HG03135 (cell line): Measurements from ENCODE around the gene MAP1LC3A.

ENCODE experiments used
- ATAC-seq: cut with Tn5 transposase; IDR thresholded peaks from one replicate; pipeline ENCODE4 v1.9.1; 2021; ENCODE audit warnings: mild to moderate bottlenecking, moderate library complexity; ENCODE audit not compliant: unreplicated experiment

MAP1LC3A gene

GRCh38 chr20:34547844-34548613, 10.5 kb upstream of the MAP1LC3A start:
- ATAC-seq: no peak

GRCh38 chr20:34549291-34549928, 9.1 kb upstream of the MAP1LC3A start:
- no peak for ATAC-seq

GRCh38 chr20:34549929-34550305, 8.6 kb upstream of the MAP1LC3A start:
- no peak for ATAC-seq

- no peak for ATAC-seq
These were observed 5.9 kb upstream of the MAP1LC3A start for GRCh38 chr20:34552569-34552968.

GRCh38 chr20:34553366-34553867, 5.1 kb upstream of the MAP1LC3A start:
- no peak for ATAC-seq

GRCh38 chr20:34557936-34558319, 590 bp upstream of the MAP1LC3A start:
- ATAC-seq: no peak

GRCh38 chr20:34559311-34560140, 1.0 kb downstream of the MAP1LC3A start:
- no peak for ATAC-seq

GRCh38 chr20:34560141-34560523, 1.6 kb downstream of the MAP1LC3A start:
- ATAC-seq: no peak

GRCh38 chr20:34560614-34561013, 2.1 kb downstream of the MAP1LC3A start:
- ATAC-seq: no peak

- ATAC-seq: no peak
These were observed 3.1 kb downstream of the MAP1LC3A start for GRCh38 chr20:34561661-34562060.

GRCh38 chr20:34562641-34563040, 4.1 kb downstream of the MAP1LC3A start:
- ATAC-seq: no peak

- no peak for ATAC-seq
These were observed 6.3 kb downstream of the MAP1LC3A start for GRCh38 chr20:34564833-34565232.

- no peak for ATAC-seq
These were observed 8.7 kb downstream of the MAP1LC3A start for GRCh38 chr20:34566978-34567891.

GRCh38 chr20:34567892-34568865, 9.7 kb downstream of the MAP1LC3A start:
- ATAC-seq: no peak

GRCh38 chr20:34569598-34569997, 11.1 kb downstream of the MAP1LC3A start:
- no peak for ATAC-seq

- ATAC-seq: no peak
These were observed 12.4 kb downstream of the MAP1LC3A start for GRCh38 chr20:34570859-34571306.

GRCh38 chr20:34571753-34572152, 13.2 kb downstream of the MAP1LC3A start:
- no peak for ATAC-seq

- no peak for ATAC-seq
These were observed 15.2 kb downstream of the MAP1LC3A start for GRCh38 chr20:34573541-34574300.
